Activated T-helper 17 cell treated with anti-CD3 and anti-CD28 coated beads, Interleukin-2, amount 50 U/mL, for 72 hours (primary cell): Measurements from ENCODE around the gene SLC2A8. TPM values are rescaled to one million over a fixed set of nuclear protein-coding genes. Genes with fewer than 3 reads are reported as not detected.

Experiments used
- total RNA-seq, 2 donors: library from RNA; stranded (reverse); gene quantifications; one replicate each; pipeline ENCODE4 v1.2.3, GENCODE V29; 2022

The SLC2A8 gene
- total RNA-seq, 2 donors from 2014 or later = 3.0 TPM

Other genes with a start within 250 kb of the SLC2A8 start
- gene GARNL3, start 132.4 kb upstream of the SLC2A8 start, total RNA-seq = 1 to 10 TPM; 2.8 to 5.1 TPM
- 10 to 100 TPM; 10.1 to 11.3 TPM for gene ZNF79, start 27.2 kb downstream of the SLC2A8 start, total RNA-seq
- gene RPL12, start 54.2 kb downstream of the SLC2A8 start, total RNA-seq = 1,000 to 10,000 TPM; 1,178 to 1,829 TPM
- gene LRSAM1, start 54.3 kb downstream of the SLC2A8 start, total RNA-seq = 10 to 100 TPM; 22.0 to 33.5 TPM
- gene STXBP1, start 215.1 kb downstream of the SLC2A8 start, total RNA-seq = 10 to 100 TPM; 14.7 to 17.1 TPM